ENCODE data around the gene PAPSS1. TPM values are rescaled to one million over a fixed set of nuclear protein-coding genes. Genes with fewer than 3 reads are reported as not detected.
"Not testable (repeated sequence)": the region's sequence is repeated elsewhere in the genome, so short reads cannot be mapped to it uniquely, and the experiment has no call there.

PAPSS1 gene
- total RNA-seq, 2 donors from 2014 or later = 21.1 to 22.5 TPM

DNA sequence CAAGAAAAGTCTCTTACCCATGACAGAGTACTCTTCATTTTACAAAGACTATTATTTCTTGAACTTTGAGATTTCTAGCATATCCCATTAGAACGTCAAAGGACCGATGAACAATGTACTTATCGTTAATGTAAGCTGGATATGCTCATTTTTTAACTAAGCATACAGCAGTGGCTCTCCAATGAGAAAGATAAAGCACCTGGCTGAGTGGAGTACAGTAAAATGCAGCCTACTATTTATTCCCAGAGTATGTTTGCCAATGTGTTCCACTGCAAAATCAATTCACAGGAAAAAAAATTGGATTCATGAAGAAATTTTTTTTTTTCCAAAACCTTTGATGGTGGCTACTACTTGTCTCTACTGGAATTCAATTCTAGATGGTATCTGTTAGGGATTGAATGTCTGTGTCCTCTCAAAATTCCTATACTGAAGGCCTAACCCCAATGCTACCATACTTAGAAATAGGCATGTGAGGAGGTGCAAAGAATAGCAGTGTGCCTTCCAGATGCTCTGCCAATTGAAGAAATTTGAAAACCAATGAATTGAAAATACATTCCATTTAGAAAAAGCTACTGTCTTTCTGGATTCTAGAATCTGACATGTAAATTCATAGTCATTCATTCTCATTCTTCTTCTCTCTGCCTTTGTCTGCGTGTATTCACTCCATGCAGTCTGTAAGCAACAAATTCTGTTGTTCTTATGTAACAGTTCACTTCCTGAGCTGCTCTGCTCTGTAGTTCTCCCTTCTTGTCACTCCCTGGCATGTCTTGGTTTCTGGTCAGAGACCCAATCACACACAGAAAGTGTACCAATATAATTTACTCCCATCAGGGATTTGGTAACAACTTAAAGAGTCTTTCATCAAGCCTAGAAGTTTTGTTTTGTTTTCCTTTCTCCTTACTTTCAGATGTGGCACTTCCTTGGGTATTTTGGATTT lies 61.4 kb downstream of the PAPSS1 start:
- Histone ChIP-seq H3K9ac (ENCODE audit: low read depth in 2 of 2, low read length in 2 of 2) (no peak overlapping the region), H3K9me3 (no peaks in the 10 kb centered on the region), H3K36me3 (no peaks in the 10 kb centered on the region), H3K4me3 (no peak overlapping the region), H3K27ac (no peak overlapping the region), H3K4me1 (no peaks in the 10 kb centered on the region), H3K27me3 (no peaks in the 10 kb centered on the region)
- intact Hi-C loops (cut with DNase I) = no loop called here
- TF ChIP-seq, protein P1, sequence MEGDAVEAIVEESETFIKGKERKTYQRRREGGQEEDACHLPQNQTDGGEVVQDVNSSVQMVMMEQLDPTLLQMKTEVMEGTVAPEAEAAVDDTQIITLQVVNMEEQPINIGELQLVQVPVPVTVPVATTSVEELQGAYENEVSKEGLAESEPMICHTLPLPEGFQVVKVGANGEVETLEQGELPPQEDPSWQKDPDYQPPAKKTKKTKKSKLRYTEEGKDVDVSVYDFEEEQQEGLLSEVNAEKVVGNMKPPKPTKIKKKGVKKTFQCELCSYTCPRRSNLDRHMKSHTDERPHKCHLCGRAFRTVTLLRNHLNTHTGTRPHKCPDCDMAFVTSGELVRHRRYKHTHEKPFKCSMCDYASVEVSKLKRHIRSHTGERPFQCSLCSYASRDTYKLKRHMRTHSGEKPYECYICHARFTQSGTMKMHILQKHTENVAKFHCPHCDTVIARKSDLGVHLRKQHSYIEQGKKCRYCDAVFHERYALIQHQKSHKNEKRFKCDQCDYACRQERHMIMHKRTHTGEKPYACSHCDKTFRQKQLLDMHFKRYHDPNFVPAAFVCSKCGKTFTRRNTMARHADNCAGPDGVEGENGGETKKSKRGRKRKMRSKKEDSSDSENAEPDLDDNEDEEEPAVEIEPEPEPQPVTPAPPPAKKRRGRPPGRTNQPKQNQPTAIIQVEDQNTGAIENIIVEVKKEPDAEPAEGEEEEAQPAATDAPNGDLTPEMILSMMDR (IDR thresholded peaks at IDR 0.05) = no peak
- no peak for DNase-seq

DNA sequence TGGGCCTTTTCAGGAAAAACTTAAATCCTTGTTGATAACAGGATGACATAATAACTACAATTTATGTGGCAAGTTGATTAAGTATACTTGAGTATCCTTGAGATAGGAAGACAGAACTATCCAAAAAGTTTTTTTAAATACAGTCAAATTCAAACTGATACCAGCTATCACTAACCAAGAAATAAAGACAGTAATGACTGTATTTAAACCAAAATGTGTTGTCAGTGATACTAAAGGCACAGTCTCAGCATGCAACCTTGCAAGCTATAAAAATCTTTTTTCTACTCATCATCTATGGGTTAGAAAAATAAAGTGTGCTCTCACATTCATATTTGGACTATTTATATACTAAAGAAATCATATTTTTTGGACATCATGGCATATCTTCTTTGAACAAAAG lies 64.7 kb downstream of the PAPSS1 start:
- no peak overlapping the region for H3K9ac ChIP-seq (ENCODE audit: low read depth in 2 of 2, low read length in 2 of 2)
- no peaks in the 10 kb centered on the region for H3K27me3 ChIP-seq
- H3K27ac ChIP-seq = no peak overlapping the region
- no peaks in the 10 kb centered on the region for H3K4me1 ChIP-seq
- no peaks in the 10 kb centered on the region for H3K36me3 ChIP-seq
- H3K4me3 ChIP-seq = no peak overlapping the region
- intact Hi-C loops (cut with DNase I) = no loop called here
- DNase-seq = no peak
- no peaks in the 10 kb centered on the region for H3K9me3 ChIP-seq
- TF ChIP-seq, protein P1 (IDR thresholded peaks at IDR 0.05) = no peak

DNA sequence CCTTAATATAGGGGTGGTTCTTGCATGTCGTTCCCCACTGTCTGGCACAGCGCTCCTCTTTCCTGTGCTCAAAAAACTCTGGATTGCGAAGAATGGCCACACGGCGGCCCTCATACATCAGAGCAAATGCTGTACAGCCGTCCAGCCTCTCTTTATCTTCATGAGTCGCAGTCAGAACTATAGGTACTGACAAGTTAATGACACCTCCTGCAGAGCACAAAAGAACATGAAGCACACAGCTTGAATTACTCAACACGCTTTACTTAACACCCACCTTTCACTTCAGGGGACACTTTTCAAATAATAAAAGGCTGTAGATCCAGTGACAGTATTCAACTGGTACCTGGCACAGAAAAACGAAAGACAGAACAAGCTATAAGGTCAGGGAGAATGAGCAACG lies 65.3 kb downstream of the PAPSS1 start:
- no peak overlapping the region for H3K9ac ChIP-seq (ENCODE audit: low read depth in 2 of 2, low read length in 2 of 2)
- no peaks in the 10 kb centered on the region for H3K4me1 ChIP-seq
- no peaks in the 10 kb centered on the region for H3K36me3 ChIP-seq
- intact Hi-C loops (cut with DNase I) = no loop called here
- H3K4me3 ChIP-seq = no peak overlapping the region
- DNase-seq = no peak
- H3K9me3 ChIP-seq = no peaks in the 10 kb centered on the region
- H3K27ac ChIP-seq = no peak overlapping the region
- TF ChIP-seq, protein P1 (IDR thresholded peaks at IDR 0.05) = no peak
- no peaks in the 10 kb centered on the region for H3K27me3 ChIP-seq

DNA sequence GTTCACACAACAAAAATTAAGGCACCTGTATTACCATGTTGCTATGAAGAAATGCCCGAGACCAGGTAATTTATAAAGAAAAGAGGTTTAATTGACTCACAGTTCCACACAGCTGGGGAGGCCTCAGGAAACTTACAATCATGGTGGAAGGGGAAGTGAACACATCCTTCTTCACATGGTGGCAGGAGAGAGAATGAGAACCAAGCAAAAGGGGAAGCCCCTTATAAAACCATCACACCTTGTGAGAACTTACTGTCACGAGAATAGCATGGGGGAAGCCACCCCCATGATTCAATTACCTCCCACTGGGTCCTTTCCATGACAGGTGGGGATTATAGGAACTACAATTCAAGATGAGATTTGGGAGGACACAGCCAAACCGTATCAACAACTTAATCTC lies 68.6 kb downstream of the PAPSS1 start:
- H3K36me3 ChIP-seq; H3K9ac ChIP-seq (ENCODE audit: low read depth in 2 of 2, low read length in 2 of 2); H3K4me3 ChIP-seq; H3K4me1 ChIP-seq; H3K27ac ChIP-seq; intact Hi-C loops (cut with DNase I); H3K9me3 ChIP-seq; H3K27me3 ChIP-seq; DNase-seq: not testable (repeated sequence)

DNA sequence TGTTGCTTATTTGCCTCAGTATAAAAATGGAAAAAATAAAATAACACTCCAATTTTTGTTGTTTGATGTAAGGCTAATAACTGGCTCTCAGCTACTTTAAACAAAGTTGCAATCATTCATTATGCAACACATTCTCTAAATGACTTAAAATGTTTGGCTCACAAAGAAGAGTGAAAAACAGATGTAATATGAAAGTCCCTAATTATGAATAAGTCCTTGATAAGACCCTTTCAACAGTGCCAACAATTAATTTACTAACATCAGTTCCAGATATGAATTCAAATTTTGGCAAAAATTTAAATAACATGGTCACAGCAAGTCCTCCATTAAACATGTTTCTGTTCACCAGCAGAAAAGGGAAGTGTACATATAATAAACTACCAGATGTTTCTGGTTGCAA lies 69.8 kb downstream of the PAPSS1 start:
- no peak for DNase-seq
- TF ChIP-seq, protein P1 (IDR thresholded peaks at IDR 0.05) = no peak
- intact Hi-C loops (cut with DNase I) = no loop called here
- H3K27ac ChIP-seq = no peak overlapping the region
- H3K4me3 ChIP-seq = no peak overlapping the region
- H3K9ac ChIP-seq (ENCODE audit: low read depth in 2 of 2, low read length in 2 of 2) = no peak overlapping the region
- no peaks in the 10 kb centered on the region for H3K9me3 ChIP-seq
- no peaks in the 10 kb centered on the region for H3K36me3 ChIP-seq
- no peaks in the 10 kb centered on the region for H3K4me1 ChIP-seq
- no peaks in the 10 kb centered on the region for H3K27me3 ChIP-seq
